H1 (cell line): ENCODE data around the gene DDX1. TPM values are rescaled to one million over a fixed set of nuclear protein-coding genes. Genes with fewer than 3 reads are reported as not detected.

Experiments used
- CTCF ChIA-PET: fragments of 300-600 bp; sonication (Branson Sonifier 250); formaldehyde crosslinking; loops from one replicate; lab custom pipeline; 2021; ENCODE audit not compliant: partially characterized antibody; lab: Charles Lee
- POLR2A ChIA-PET: fragments of 300-600 bp; sonication (Branson Sonifier 250); formaldehyde crosslinking; loops from one replicate; lab custom pipeline; 2021; ENCODE audit warnings: inconsistent platforms; ENCODE audit not compliant: partially characterized antibody; lab: Charles Lee
- DNase-seq, 2 experiments: peaks; one replicate each; pipeline versions ENCODE4 v3.0.0 to v3.0.0-alpha.2; 2010 to 2022; ENCODE audit warnings: low spot score in 2 of 2, low read depth in 1 of 2, mixed read lengths in 1 of 2
- FAIRE-seq: peaks from 2 replicates; lab custom pipeline; 2011; peaks lifted over from hg19 to GRCh38; lab: Jason Lieb, UNC
- H2AFZ ChIP-seq: 2 replicates; pipeline ENCODE4 v1.8.1; 2012; ENCODE audit warnings: low read length, inconsistent platforms
- H2AK5ac ChIP-seq: 2 replicates; pipeline ENCODE4 v1.6.1; 2013; ENCODE audit warnings: low read depth, low read length
- H2BK120ac ChIP-seq: replicated peaks from 2 replicates; pipeline ENCODE3; 2013; ENCODE audit warnings: low read depth, low read length, inconsistent platforms
- H2BK12ac ChIP-seq: 2 replicates; pipeline ENCODE4 v1.6.1; 2013; ENCODE audit warnings: low read depth, low read length
- H2BK15ac ChIP-seq: 2 replicates; pipeline ENCODE4 v1.6.1; 2013; ENCODE audit warnings: low read length
- H2BK20ac ChIP-seq: 2 replicates; pipeline ENCODE4 v1.6.1; 2013; ENCODE audit warnings: low read length
- H2BK5ac ChIP-seq: 2 replicates; pipeline ENCODE4 v1.6.1; 2013; ENCODE audit warnings: low read depth, low read length
- H3K14ac ChIP-seq: 2 replicates; pipeline ENCODE4 v1.6.1; 2013; ENCODE audit warnings: inconsistent platforms; ENCODE audit not compliant: insufficient read length
- H3K18ac ChIP-seq: 2 replicates; pipeline ENCODE4 v1.6.1; 2013; ENCODE audit warnings: low read length; ENCODE audit errors: extremely low read depth
- H3K23ac ChIP-seq: 2 replicates; pipeline ENCODE4 v1.6.1; 2013; ENCODE audit warnings: inconsistent platforms; ENCODE audit not compliant: insufficient read length
- H3K23me2 ChIP-seq: 2 replicates; pipeline ENCODE4 v1.6.1; 2013; ENCODE audit warnings: low read depth, low read length
- H3K27ac ChIP-seq: 2 replicates; pipeline ENCODE4 v1.6.1; 2011; ENCODE audit warnings: low read depth, low read length, inconsistent platforms
- H3K27me3 ChIP-seq, 4 experiments: replicated peaks in 1 of 4; 1 replicate in 1 of 4; 2 replicates in 3 of 4; pipeline versions ENCODE4 v1.6.1 to v1.8.1; 2011 to 2013; ENCODE audit warnings: low read length in 3 of 4, mild to moderate bottlenecking in 3 of 4, inconsistent platforms in 2 of 4, mixed read lengths in 2 of 4, moderate library complexity in 1 of 4; ENCODE audit not compliant: control insufficient read depth in 3 of 4, insufficient read depth in 3 of 4; ENCODE audit errors: extremely low read depth in 1 of 4
- H3K36me3 ChIP-seq, 4 experiments: 2 replicates each; pipeline versions ENCODE4 v1.6.1 to v1.8.1; 2011 to 2013; ENCODE audit warnings: mild to moderate bottlenecking in 4 of 4, low read length in 3 of 4, moderate library complexity in 2 of 4, control low read depth in 1 of 4, inconsistent platforms in 1 of 4; ENCODE audit not compliant: insufficient read depth in 4 of 4, control insufficient read depth in 2 of 4
- H3K4ac ChIP-seq: replicated peaks from 2 replicates; pipeline ENCODE3; 2013; ENCODE audit warnings: low read length, low read depth, mixed read lengths, inconsistent platforms; ENCODE audit not compliant: insufficient read length
- H3K4me1 ChIP-seq, 4 experiments: replicated peaks in 1 of 4; 1 replicate in 1 of 4; 2 replicates in 3 of 4; pipeline versions ENCODE4 v1.6.1 to v1.8.1; 2011 to 2013; ENCODE audit warnings: low read length in 3 of 4, inconsistent platforms in 2 of 4, mixed read lengths in 1 of 4; ENCODE audit not compliant: insufficient read depth in 4 of 4, control insufficient read depth in 3 of 4
- H3K4me2 ChIP-seq, 2 experiments: 2 replicates each; pipeline versions ENCODE4 v1.6.1 to v1.8.1; 2011 to 2013; ENCODE audit warnings: low read depth in 2 of 2, low read length in 2 of 2, control low read depth in 1 of 2, inconsistent platforms in 1 of 2, mild to moderate bottlenecking in 1 of 2; ENCODE audit not compliant: insufficient read depth in 1 of 2
- H3K4me3 ChIP-seq, 4 experiments: fragments of 200-600, 300-600 bp in 1 of 4; sonication (generic), shearing (Covaris generic), sonication (Bioruptor Twin) in 1 of 4; 2 replicates each; pipeline versions ENCODE4 v1.5.1 to v1.8.1; 2011 to 2016; ENCODE audit warnings: low read length in 4 of 4, low read depth in 3 of 4, control low read depth in 2 of 4, inconsistent platforms in 2 of 4, mild to moderate bottlenecking in 2 of 4, mixed read lengths in 1 of 4, moderate library complexity in 1 of 4; ENCODE audit not compliant: insufficient read depth in 2 of 4; ENCODE audit errors: extremely low read depth in 1 of 4
- H3K56ac ChIP-seq: replicated peaks from 2 replicates; pipeline ENCODE3; 2013; ENCODE audit warnings: low read depth, mild to moderate bottlenecking, mixed read lengths, low read length, inconsistent platforms; ENCODE audit not compliant: insufficient read length
- H3K79me1 ChIP-seq: 2 replicates; pipeline ENCODE4 v1.6.1; 2013; ENCODE audit warnings: low read depth, low read length, control low read depth
- H3K79me2 ChIP-seq, 2 experiments: 2 replicates each; pipeline versions ENCODE4 v1.6.1 to v1.8.1; 2012 to 2013; ENCODE audit warnings: low read length in 2 of 2, mild to moderate bottlenecking in 2 of 2, inconsistent platforms in 1 of 2; ENCODE audit not compliant: insufficient read depth in 2 of 2, control insufficient read depth in 1 of 2
- H3K9ac ChIP-seq, 4 experiments: replicated peaks in 1 of 4; 1 replicate in 1 of 4; 2 replicates in 3 of 4; pipeline versions ENCODE4 v1.6.1 to v1.8.1; 2011 to 2013; ENCODE audit warnings: low read depth in 3 of 4, low read length in 3 of 4, control low read depth in 2 of 4, mild to moderate bottlenecking in 2 of 4, moderate library complexity in 2 of 4, inconsistent platforms in 1 of 4; ENCODE audit errors: extremely low read depth in 1 of 4
- H3K9me3 ChIP-seq, 2 experiments: 2 replicates each; pipeline versions ENCODE4 v1.6.1 to v1.8.1; 2012 to 2013; ENCODE audit warnings: mild to moderate bottlenecking in 2 of 2, moderate library complexity in 2 of 2, control low read depth in 1 of 2, inconsistent platforms in 1 of 2, low read depth in 1 of 2, low read length in 1 of 2, mixed read lengths in 1 of 2; ENCODE audit not compliant: insufficient read depth in 2 of 2
- H4K20me1 ChIP-seq, 2 experiments: replicated peaks in 1 of 2; 2 replicates each; pipeline versions ENCODE3 to v1.8.1; 2011 to 2013; ENCODE audit warnings: inconsistent platforms in 2 of 2, low read length in 2 of 2, mild to moderate bottlenecking in 1 of 2; ENCODE audit not compliant: insufficient read depth in 2 of 2, control insufficient read depth in 1 of 2
- H4K5ac ChIP-seq: 2 replicates; pipeline ENCODE4 v1.6.1; 2013; ENCODE audit warnings: low read length, low read depth, mixed read lengths, inconsistent platforms; ENCODE audit not compliant: insufficient read length
- H4K8ac ChIP-seq: 2 replicates; pipeline ENCODE4 v1.8.0; 2013; ENCODE audit warnings: mild to moderate bottlenecking, moderate library complexity, low read length, inconsistent platforms; ENCODE audit not compliant: insufficient read depth; ENCODE audit errors: extremely low read depth
- H4K91ac ChIP-seq: replicated peaks from 2 replicates; pipeline ENCODE3; 2013; ENCODE audit warnings: low read length, mixed read lengths, inconsistent platforms; ENCODE audit not compliant: insufficient read length
- BCL11A ChIP-seq, 2 experiments: IDR thresholded peaks; one replicate each; pipeline ENCODE4 v1.6.1; 2011; ENCODE audit warnings: low read depth in 2 of 2, low read length in 2 of 2, mild to moderate bottlenecking in 2 of 2
- CEBPB ChIP-seq: IDR thresholded peaks from 2 replicates; pipeline ENCODE4 v1.6.1; 2012; ENCODE audit warnings: low read depth, low read length
- EGR1 ChIP-seq: IDR thresholded peaks from 2 replicates; pipeline ENCODE4 v1.6.1; 2011; ENCODE audit warnings: low read depth, low read length, borderline replicate concordance
- EP300 ChIP-seq, 2 experiments: IDR thresholded peaks; 1 replicate in 1 of 2; 2 replicates in 1 of 2; pipeline ENCODE4 v1.6.1; 2011 to 2012; ENCODE audit warnings: low read depth in 2 of 2, low read length in 2 of 2, mild to moderate bottlenecking in 2 of 2, borderline replicate concordance in 1 of 2, inconsistent platforms in 1 of 2, moderate library complexity in 1 of 2
- HDAC6 ChIP-seq: IDR thresholded peaks from one replicate; pipeline ENCODE4 v1.7.1; 2012; ENCODE audit warnings: low read depth, mild to moderate bottlenecking, inconsistent platforms, low read length, moderate library complexity
- JUND ChIP-seq: IDR thresholded peaks from 2 replicates; pipeline ENCODE4 v1.6.1; 2011; ENCODE audit warnings: mild to moderate bottlenecking, improper control_type of control experiment, low read length
- KDM4A ChIP-seq: IDR thresholded peaks from one replicate; pipeline ENCODE4 v1.7.1; 2012; ENCODE audit warnings: low read depth, mild to moderate bottlenecking, moderate library complexity, low read length, inconsistent platforms; ENCODE audit not compliant: severe bottlenecking
- KDM5A ChIP-seq: fragments of 200-600 bp; IDR thresholded peaks from 2 replicates; pipeline ENCODE4 v1.7.1; 2012; ENCODE audit warnings: mild to moderate bottlenecking, low read length, inconsistent platforms, mixed read lengths
- POU5F1 ChIP-seq: IDR thresholded peaks from 2 replicates; pipeline ENCODE4 v1.6.1; 2011; ENCODE audit warnings: low read depth, mild to moderate bottlenecking, low read length, moderate library complexity
- RAD21 ChIP-seq, 2 experiments: IDR thresholded peaks in 1 of 2; conservative IDR thresholded peaks in 1 of 2; 2 replicates each; pipeline ENCODE4 v1.6.1; 2011; ENCODE audit warnings: low read depth in 2 of 2, low read length in 2 of 2, improper control_type of control experiment in 1 of 2, inconsistent platforms in 1 of 2, mild to moderate bottlenecking in 1 of 2, moderate library complexity in 1 of 2
- SAP30 ChIP-seq: fragments of 300-600 bp; sonication (generic); IDR thresholded peaks from 2 replicates; pipeline ENCODE4 v1.7.1; 2012; ENCODE audit warnings: low read length, moderate library complexity, mild to moderate bottlenecking, inconsistent platforms; ENCODE audit not compliant: insufficient read depth, insufficient replicate concordance
- SIN3A ChIP-seq, 2 experiments: IDR thresholded peaks in 1 of 2; conservative IDR thresholded peaks in 1 of 2; 2 replicates each; pipeline ENCODE4 v1.6.1; 2011 to 2012; ENCODE audit warnings: low read length in 2 of 2, improper control_type of control experiment in 1 of 2, low read depth in 1 of 2, mild to moderate bottlenecking in 1 of 2
- SP2 ChIP-seq: IDR thresholded peaks from 2 replicates; pipeline ENCODE4 v1.6.1; 2012; ENCODE audit warnings: mild to moderate bottlenecking, low read length, inconsistent platforms
- SP4 ChIP-seq: IDR thresholded peaks from 2 replicates; pipeline ENCODE4 v1.6.1; 2012; ENCODE audit warnings: low read length, inconsistent platforms
- WGBS, 2 experiments: shearing (Covaris generic) in 1 of 2; methylation state at CpG; one replicate each; pipeline versions ENCODE4 v1.1.6 to v1.1.7; 2013 to 2015; ENCODE audit warnings: low lambda C conversion rate in 2 of 2, mixed read lengths in 2 of 2, inconsistent platforms in 1 of 2, low coverage in 1 of 2, missing lambda C conversion rate in 1 of 2; ENCODE audit not compliant: insufficient replicate concordance in 2 of 2, insufficient coverage in 1 of 2, insufficient read length in 1 of 2; ENCODE audit errors: extremely low coverage in 1 of 2, missing lambda C conversion rate in 1 of 2; 5-methylcytosine and 5-hydroxymethylcytosine counted together
- polyA plus RNA-seq, 7 experiments: library from polyadenylated mRNA; depleted of rRNA in 3 of 7; stranded (reverse) in 5 of 7; unstranded in 2 of 7; fragments of >200 nt in 5 of 7; fragments of 200-250 nt in 2 of 7; gene quantifications; 1 replicate in 5 of 7; 2 replicates in 1 of 7; 4 replicates in 1 of 7; pipeline versions ENCODE4 v1.2.1 to v1.2.3, GENCODE V29; 2011 to 2013; ENCODE audit warnings: missing spikeins in 2 of 7, mixed read lengths in 2 of 7
- total RNA-seq: library from RNA; stranded (reverse); fragmentation: NEBNext Ultra II Directional; extraction: Animal tissue kit (Norgen Biotek cat#: 25700); gene quantifications from 2 replicates; pipeline ENCODE4 v1.2.1, GENCODE V29; 2021

DDX1 gene
- total and polyA plus RNA-seq, 2 of the 8 experiments (the other 6 are each of a cell fraction or from before 2014, with no cell fraction given) = 51.1 to 161 TPM

DNA sequence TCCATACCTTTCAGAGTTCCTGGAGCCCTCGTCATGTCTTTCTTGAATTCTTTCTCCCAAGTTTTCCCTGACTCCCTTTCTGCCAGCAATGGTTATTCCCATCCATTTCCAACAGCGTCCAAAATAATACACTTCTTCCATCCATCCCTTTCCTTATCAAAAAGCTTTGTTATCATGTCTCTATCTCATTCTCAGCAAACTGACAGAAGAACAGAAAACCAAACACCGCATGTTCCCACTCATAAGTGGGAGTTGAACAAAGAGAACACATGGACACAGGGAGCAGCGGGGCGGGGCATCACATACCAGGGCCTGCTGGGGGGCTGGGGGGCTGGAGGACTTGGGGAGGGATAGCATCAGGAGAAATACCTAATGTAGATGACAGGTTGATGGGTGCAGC, 86.7 kb downstream of the DDX1 start:
- Histone ChIP-seq H3K4me1 (no peaks in the 10 kb centered on the region; a peak in 1 of 7 replicates), H4K5ac (no peak overlapping the region), H3K9ac (no peak overlapping the region), H2BK5ac (no peak overlapping the region), H3K4me3 (no peak overlapping the region), H3K36me3 (peaks cover 0 to 3% (median 0%) of the 10 kb centered on the region in 4 experiments; a peak in 1 of 8 replicates), H3K18ac (no peak overlapping the region), H4K20me1 (no peaks in the 10 kb centered on the region), H4K91ac (no peak overlapping the region), H3K79me2 (no peaks in the 10 kb centered on the region), H2AFZ (no peak overlapping the region), H3K79me1 (no peaks in the 10 kb centered on the region), H3K14ac (no peak overlapping the region), H3K4ac (no peak overlapping the region), H2BK15ac (no peak overlapping the region), H3K56ac (no peak overlapping the region), H2BK120ac (no peak overlapping the region), H3K9me3 (peaks cover 10 to 13% of the 10 kb centered on the region in 2 experiments; a peak in 3 of 4 replicates), H3K23me2 (no peaks in the 10 kb centered on the region; the same call in 1 of the 2 replicates), H2AK5ac (no peak overlapping the region), H3K27ac (no peak overlapping the region), H3K4me2 (no peak overlapping the region), H2BK20ac (no peak overlapping the region), H4K8ac (no peak overlapping the region), H2BK12ac (no peak overlapping the region), H3K23ac (no peak overlapping the region), H3K27me3 (no peaks in the 10 kb centered on the region)
- TF ChIP-seq JUND = no peak
- no peak for TF ChIP-seq EGR1
- TF ChIP-seq HDAC6 = no peak
- no peak for TF ChIP-seq POU5F1
- TF ChIP-seq KDM5A = no peak
- no peak for TF ChIP-seq KDM4A
- TF ChIP-seq CEBPB = no peak
- TF ChIP-seq SAP30 = no peak
- no peak for TF ChIP-seq SP2
- TF ChIP-seq BCL11A (IDR thresholded peaks at IDR 0.05; ENCODE audit: low read depth in 2 of 2, low read length in 2 of 2) = no peak
- TF ChIP-seq EP300 (IDR thresholded peaks at IDR 0.05; ENCODE audit: borderline replicate concordance in 1 of 2, low read depth in 2 of 2, low read length in 2 of 2) = no peak
- no peak for TF ChIP-seq SIN3A (conservative IDR thresholded peaks at IDR 0.05 in 1 of 2, IDR thresholded peaks at IDR 0.05 in 1 of 2; ENCODE audit: low read depth in 1 of 2, low read length in 2 of 2)
- TF ChIP-seq SP4 = no peak
- no peak for TF ChIP-seq RAD21 (IDR thresholded peaks at IDR 0.05 in 1 of 2, conservative IDR thresholded peaks at IDR 0.05 in 1 of 2; ENCODE audit: low read depth in 2 of 2, low read length in 2 of 2)
- FAIRE-seq (no peak), DNase-seq (no peak)
- ChIA-PET POLR2A (interaction anchor here (1.0 kb wide), 1 partner anchor 69 kb away, joined by 4 read pairs; no protein-coding TSS in a partner anchor), CTCF (interaction anchor here (0.7 kb wide), 1 partner anchor 16 kb away, joined by 3 read pairs; no protein-coding TSS in a partner anchor)
- WGBS, 2 experiments = 93 to 100% methylated on average over 1 to 5 of the region's 5 CpGs
